NOMO-1 treated with dmso at 0.1 percent for 144 hours (cell line): ENCODE measurements around the gene VSIG2.

Source experiments
- DNase-seq: peaks from one replicate; lab custom pipeline; 2025; ENCODE audit not compliant: unreplicated experiment; lab: John Stamatoyannopoulos, UW

Gene VSIG2

GRCh38 chr11:124748481-124749343 lies 3.3 kb downstream of the VSIG2 start:
- DNase-seq: no peak

DNA sequence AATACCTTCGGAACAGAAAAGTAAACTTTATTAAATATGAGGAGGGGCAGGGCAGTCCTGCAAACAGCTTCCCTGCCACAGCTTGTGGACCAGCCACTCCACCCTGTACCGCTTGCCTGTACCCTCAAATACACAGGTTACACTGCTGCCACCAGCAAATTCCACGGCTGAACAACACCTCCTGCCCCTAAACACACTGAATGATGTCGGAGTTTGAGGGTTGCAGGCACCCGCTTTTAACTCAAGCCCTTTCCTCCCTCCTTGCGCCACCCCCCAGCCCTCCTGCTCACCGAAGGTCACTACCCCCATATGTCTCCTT lies 4.0 kb downstream of the VSIG2 start:
- DNase-seq: no peak

DNA sequence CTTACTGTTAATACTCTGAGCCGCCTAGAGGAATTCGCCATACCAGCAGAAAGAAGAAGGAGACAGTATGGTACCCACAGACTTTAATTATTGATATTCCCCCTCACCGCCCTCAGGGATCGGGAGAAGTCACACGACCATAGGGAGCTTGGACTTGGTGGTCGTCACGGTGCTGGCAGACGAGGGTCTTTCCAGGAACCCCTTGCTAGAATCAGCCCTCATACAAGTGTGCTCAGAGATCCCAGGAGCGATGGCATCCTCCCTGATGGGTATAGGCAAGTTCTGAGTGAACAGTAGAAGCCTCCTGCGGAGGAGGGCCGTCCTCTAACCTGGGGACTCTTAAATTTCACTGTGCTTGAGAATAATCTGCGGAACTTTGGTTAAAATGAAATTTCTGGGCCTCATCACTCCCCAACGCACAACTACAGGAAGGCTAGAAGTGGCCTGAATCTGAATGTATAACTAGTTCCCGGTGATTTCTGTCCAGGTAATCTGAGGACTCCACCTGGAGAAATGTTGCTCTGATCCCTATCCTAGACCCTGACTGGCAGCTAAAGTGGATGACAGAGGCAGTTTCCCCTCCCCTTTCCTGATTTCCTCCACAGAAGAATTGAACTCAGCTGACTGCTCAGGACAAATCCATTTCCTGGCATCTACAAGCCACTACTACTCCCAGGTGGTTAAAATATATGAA lies 4.5 kb downstream of the VSIG2 start:
- DNase-seq: no peak

DNA sequence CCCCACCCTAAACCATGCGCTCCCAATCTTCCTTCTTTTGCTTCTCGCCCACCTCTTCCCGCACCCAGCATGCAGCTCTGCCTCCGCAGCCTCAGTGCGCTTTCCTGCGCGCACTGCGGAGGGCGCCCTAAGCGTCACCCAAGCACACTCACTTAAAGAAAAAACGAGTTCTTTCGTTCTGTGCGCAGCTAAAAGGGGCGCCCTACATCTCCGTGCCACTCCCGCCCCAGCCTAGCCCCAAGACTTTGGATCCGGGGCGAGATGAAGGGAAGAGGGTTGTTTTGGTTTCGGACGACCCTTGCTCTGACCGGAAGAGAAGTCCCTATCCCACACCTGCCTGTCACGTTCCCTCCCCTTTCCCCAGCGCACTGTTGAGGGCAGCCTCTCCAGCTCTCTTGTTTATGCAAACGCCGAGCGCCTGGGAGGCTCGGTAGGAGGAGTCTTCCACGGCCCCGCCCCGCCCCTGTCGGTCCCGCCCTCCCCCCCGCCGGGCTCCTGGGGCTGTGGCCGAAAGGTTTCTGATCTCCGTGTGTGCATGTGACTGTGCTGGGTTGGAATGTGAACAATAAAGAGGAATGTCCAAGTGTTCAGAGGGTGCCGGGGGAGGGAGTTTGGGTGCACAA lies 5.3 kb downstream of the VSIG2 start:
- DNase-seq: no peak

DNA sequence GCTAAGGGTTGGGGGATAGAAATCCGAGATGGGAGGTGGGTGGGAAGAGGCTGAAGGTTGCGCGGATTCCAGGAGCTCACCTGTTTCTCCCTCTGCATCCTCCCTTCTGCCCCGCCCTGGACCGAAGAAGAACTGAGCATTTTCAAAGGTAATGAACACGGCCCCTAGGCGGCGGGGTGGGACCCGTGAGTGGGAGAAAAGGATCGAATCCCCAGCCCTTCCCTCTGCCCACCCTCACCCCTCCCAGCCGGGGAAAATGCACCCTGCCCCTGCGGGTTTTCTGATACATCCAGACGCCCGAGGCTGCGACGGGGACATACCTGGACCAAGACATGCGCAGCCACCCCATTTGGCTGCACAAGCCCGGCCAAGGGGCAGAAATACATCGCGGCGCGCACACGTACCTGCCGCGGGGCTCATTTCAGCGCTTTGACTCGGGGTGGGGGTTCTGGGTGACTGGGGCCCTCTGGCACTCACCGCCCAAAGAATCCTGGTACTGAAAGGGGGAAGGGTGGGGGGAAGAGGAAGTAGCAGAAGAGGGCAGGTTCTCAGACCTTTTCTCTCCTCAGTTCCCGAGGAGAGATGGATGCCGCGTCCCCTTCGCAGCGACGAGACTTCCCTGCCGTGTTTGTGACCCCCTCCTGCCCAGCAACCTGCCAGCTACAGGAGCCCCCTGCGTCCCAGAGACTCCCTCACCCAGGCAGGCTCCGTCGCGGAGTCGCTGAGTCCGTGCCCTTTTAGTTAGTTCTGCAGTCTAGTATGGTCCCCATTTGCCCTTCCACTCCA lies 6.0 kb downstream of the VSIG2 start:
- DNase-seq: no peak

- no peak for DNase-seq
Observed at GRCh38 chr11:124745270-124745834, 6.7 kb downstream of the VSIG2 start.

- DNase-seq: no peak
Observed at GRCh38 chr11:124743050-124743449, 9.0 kb downstream of the VSIG2 start.

DNA sequence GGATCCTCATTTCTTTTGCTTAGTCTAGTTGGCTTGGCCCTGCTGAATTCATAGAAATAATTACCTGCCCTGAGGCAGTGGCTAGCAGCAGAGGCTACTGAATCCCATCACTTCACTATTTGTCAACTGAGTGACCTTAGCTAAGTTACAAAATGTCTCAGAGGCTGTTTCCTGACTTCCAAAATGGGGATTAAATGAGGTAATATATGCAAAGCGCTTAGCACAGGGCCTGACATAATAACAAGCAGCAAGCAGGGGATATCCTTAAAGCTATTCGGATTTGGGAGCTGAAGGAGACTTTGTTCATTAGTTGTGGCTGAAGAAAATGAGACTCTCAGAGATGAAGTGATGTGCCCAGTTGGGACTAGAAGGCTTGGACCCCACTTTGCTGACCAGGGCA lies 9.5 kb downstream of the VSIG2 start:
- no peak for DNase-seq

GRCh38 chr11:124740277-124740882 lies 11.7 kb downstream of the VSIG2 start:
- peak; percentile 28 for DNase-seq

DNA sequence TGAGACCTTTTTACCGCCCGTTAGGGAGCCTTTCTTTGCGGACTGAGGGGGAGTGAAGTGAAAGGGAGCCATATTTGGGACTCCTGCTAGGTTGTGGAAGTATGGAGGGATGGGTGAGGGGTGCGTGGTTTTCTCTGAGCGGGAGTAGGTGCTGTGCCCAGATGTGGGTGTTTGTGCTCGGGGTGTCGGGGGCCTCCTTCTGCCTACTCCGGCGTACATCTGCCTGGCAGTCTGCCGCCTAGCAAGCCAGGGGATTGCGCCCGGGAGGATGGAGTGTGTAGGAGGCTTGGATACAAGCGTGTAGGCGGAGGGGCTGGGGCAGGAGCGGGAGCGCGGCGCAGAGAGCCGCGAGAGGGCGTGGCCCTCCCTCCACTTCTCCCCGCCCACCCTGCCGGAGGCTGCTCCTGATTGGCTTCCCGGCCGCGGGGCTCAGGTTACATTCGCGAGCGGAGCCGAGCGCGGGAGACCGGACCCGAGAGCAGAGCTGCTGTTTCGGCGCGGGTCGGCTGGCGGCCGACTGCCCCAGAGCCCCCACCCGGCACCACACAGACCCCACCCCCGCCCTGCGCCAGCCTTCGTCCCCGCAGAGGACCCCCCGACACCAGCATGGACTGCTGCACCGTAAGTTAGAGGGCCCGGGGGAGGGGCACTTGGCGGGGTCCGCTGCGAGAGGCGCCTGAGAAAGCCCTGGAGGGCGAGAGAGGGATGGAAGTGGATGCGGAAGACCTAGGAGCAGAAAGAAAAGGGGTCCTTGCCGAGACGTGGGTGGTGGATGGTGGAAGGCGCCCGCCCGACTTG lies 12.4 kb downstream of the VSIG2 start, which contains the start of gene NRGN:
Gene NRGN (plus strand): TSS at position 464 of the 798 bp plus-strand sequence. CDS start 143 bp downstream, at position 607.
- DNase-seq: peak; percentile 87

DNA sequence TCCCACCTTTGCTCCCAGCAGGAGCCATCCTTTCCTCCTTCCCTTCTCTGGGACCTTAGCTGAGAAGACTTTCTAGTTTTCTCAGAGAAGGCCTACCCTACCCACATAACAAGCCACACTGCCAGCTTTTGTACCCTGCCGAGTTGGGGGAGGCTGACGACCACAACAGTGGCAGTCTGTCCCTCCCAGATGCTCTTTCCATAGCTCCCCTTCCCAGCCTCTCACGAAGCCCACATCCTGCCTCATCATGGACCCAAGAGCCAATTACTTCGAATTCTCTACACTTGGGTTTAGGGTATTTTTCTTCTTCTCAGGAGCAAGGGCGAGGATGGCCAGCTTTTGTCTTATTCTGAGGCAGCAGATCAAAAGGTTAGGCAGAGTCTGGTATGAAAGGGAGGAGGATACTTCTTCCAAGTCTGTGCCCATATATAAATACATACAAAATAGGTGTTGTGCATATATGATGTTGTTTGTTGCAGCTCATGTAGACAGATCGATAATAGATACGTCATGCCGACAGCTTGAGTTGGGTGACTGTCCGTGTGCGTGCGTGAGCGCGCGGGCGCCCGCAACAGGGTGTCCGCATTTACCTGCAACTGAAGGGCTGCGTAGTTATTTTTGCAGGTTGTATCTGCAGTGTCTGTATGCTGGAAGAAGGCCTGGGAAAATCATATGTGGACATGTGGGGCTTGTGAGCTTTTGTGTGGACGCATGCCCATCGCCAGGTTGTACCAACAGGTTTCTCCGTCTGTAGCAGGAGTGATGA lies 13.2 kb downstream of the VSIG2 start:
- no peak for DNase-seq

DNA sequence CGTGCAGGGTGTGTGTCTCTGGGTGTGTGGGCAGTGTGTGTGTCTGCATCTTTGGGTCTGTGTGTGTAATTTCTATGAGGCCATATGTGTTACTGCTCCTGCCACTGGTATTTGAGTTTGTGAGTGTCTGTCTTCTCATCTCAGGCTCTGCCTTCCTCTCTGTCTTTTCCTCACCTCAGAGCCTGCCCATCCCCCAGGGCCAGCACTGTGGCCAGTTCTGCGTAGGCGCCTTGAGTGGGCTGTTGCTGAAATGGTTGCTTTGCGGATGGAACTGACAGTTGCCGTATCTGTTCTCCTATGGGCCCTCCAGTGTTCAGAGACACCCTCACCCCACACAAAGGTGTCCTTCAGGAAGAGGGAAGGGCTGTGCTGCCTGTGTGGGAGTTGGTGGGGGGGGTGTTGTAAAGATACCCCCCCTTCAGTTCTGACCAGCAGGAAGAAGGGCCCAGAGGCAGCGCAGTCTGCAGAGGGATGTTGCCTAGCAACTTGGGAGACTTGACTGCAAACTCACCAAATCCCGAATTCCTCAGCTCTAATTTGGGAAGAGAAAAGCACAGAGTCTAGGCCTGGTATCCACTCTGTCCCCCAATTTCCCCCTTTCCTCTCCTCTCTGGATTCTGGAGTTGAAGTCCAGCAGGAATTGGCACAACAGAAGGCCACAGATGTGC lies 14.3 kb downstream of the VSIG2 start:
- no peak for DNase-seq

DNA sequence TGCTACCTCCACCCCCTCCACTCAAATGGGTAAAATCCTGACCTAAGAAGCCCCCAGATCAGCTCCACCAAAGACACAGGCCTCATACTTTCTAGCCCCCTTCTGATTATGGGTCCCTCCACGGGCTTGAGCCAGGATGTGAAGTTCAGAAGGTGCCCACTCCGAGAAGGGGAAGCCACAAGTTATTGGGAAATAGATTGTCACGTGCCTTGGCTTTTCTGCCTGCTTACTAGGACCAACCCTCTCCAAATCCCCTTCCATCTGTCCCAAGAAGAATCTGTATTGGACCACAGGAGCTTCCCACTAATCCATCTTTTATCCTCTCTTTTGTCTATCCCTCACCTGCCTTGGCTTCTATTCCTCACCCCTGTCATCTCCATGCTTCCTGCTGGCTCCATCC lies 15.3 kb downstream of the VSIG2 start:
- DNase-seq: peak; percentile 54

DNA sequence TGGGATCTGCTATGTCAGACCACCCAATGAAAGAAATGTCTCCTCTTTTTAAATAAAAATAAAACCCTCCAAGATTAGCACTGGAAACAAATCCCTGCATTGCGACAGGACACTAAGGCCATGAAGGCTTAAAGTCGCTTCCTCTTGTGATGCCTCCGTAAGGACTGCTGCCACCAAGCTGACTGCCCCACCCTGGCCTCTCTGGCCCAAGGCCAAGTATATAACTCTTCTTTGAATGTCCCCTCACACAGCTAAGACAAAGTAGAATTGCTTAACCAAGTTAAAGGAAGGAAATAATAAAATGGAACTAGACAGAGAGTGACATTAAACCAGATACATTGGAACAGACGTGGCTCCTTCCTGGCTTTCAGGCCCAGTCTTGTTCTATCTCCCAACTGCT lies 19.8 kb downstream of the VSIG2 start:
- peak; percentile 95 for DNase-seq

GRCh38 chr11:124729571-124729970 lies 22.5 kb downstream of the VSIG2 start:
- no peak for DNase-seq

DNA sequence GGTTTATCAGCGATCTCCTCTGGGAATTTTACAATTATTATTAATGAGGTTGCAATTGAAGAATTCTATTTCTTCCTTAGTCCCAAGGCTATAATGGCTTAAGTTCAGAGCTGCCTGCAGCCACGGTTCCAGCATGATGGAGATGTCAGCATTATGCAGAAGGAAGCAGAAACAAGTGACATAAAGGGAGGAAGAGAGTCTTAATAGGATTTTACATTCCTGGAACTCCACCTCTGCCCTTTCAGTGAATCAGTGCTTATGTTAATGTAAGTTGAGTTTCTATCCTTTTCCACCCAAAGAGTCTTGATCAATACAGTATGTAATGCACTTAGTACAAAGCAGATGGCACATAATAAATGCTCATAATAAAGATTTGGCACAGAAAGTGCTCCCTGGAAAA lies 23.9 kb downstream of the VSIG2 start:
- DNase-seq: no peak

DNA sequence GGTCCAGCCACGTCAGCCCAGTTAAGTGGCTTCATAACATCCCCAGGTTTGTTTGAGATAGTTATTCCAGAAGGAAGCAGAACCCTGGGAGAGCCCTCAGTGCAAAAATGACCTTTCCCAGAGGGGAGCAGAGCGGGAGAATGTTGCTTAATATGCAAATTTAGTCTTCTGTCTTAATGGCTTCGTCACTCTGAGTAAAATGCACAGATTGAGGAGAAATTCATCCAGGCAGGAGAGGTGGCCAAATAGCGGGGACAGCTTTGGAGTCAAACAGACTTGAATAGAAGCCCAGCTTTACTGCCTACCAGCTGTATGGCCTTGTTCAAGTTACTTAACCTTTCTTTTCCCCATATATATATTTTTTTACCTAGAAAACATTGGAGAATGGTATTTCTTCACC lies 24.6 kb downstream of the VSIG2 start:
- no peak for DNase-seq

- no peak for DNase-seq
Observed at GRCh38 chr11:124725719-124726105, 26.3 kb downstream of the VSIG2 start.
